Esophagus squamous epithelium (tissue), 4 donors: ENCODE results near the gene ZC3H18.

Experiments used
- CTCF ChIP-seq, 6 experiments: fragments of 450-650 bp in 4 of 6; fragments of 200-600 bp in 2 of 6; sonication (generic) in 2 of 6; IDR thresholded peaks; one replicate each; pipeline ENCODE4 v1.5.1; 2016 to 2019; ENCODE audit warnings: antibody characterized with exemption in 6 of 6, mild to moderate bottlenecking in 4 of 6, moderate library complexity in 4 of 6
- POLR2A ChIP-seq, 4 donors: fragments of 450-650 bp; IDR thresholded peaks; one replicate each; pipeline ENCODE4 v1.6.1; 2017; ENCODE audit warnings: antibody characterized with exemption in 4 of 4, mild to moderate bottlenecking in 4 of 4, moderate library complexity in 3 of 4

- no peak for TF ChIP-seq CTCF (IDR thresholded peaks at IDR 0.05)
- TF ChIP-seq POLR2A (IDR thresholded peaks at IDR 0.05) = no peak
Observed at GRCh38 chr16:88619859-88620815, 49.9 kb downstream of the ZC3H18 start.
